Gastrocnemius medialis (tissue), 4 donors: ENCODE measurements around the gene PFKFB4. TPM values are rescaled to one million over a fixed set of nuclear protein-coding genes. Genes with fewer than 3 reads are reported as not detected.
A peak's percentile ranks its signal among the peaks of the same experiment; 100 is the strongest.

ENCODE experiments used
- ATAC-seq, 2 donors: fragments of 150-250 bp; one replicate each; pipeline ENCODE4 v1.9.1; 2016
- DNase-seq, 2 donors: peaks; one replicate each; pipeline ENCODE4 v3.0.0-alpha.2; 2019
- H3K27ac ChIP-seq, 4 donors: fragments of 200-600 bp; sonication (generic); 1 replicate in 1 of 4; 2 replicates in 3 of 4; pipeline ENCODE4 v1.5.1; 2016 to 2018; ENCODE audit warnings: mild to moderate bottlenecking in 2 of 4, moderate library complexity in 1 of 4
- H3K27me3 ChIP-seq, 3 donors: fragments of 200-600 bp; sonication (generic) in 2 of 3; 1 replicate in 1 of 3; 2 replicates in 2 of 3; pipeline versions ENCODE4 v1.5.1 to v1.6.0; 2016 to 2019; ENCODE audit warnings: mild to moderate bottlenecking in 1 of 3, moderate library complexity in 1 of 3
- H3K36me3 ChIP-seq, 2 donors: fragments of 200-600 bp; sonication (generic) in 1 of 2; one replicate each; pipeline ENCODE4 v1.5.1; 2017 to 2018
- H3K4me1 ChIP-seq, 2 donors: fragments of 200-600 bp; sonication (generic) in 1 of 2; one replicate each; pipeline ENCODE4 v1.5.1; 2016 to 2017; ENCODE audit warnings: mild to moderate bottlenecking in 2 of 2
- H3K4me3 ChIP-seq, 4 donors: fragments of 200-600 bp; sonication (generic) in 3 of 4; 1 replicate in 1 of 4; 2 replicates in 3 of 4; pipeline ENCODE4 v1.5.1; 2016 to 2019; ENCODE audit warnings: mild to moderate bottlenecking in 2 of 4
- H3K9me3 ChIP-seq, 3 donors: fragments of 200-600 bp; sonication (generic) in 2 of 3; 1 replicate in 1 of 3; 2 replicates in 2 of 3; pipeline ENCODE4 v1.5.1; 2016 to 2019
- CTCF ChIP-seq, 5 experiments: fragments of 450-650 bp in 3 of 5; fragments of 200-600 bp in 2 of 5; sonication (generic) in 2 of 5; IDR thresholded peaks in 4 of 5; conservative IDR thresholded peaks in 1 of 5; 1 replicate in 4 of 5; 2 replicates in 1 of 5; pipeline ENCODE4 v1.5.1; 2016 to 2019; ENCODE audit warnings: antibody characterized with exemption in 5 of 5, mild to moderate bottlenecking in 3 of 5, moderate library complexity in 3 of 5
- POLR2A ChIP-seq, 2 donors: fragments of 450-650 bp; IDR thresholded peaks; one replicate each; pipeline ENCODE4 v1.6.1; 2017; ENCODE audit warnings: antibody characterized with exemption in 2 of 2, mild to moderate bottlenecking in 2 of 2, moderate library complexity in 2 of 2
- in situ Hi-C, 4 donors: fragments of 200-750 bp; cut with MboI; loops; one replicate each; pipeline versions ENCODE4 v1.15.0 to v1.8.0; 2017; ENCODE audit warnings: low sequenced_read_pairs in 4 of 4
- intact Hi-C: fragments of 100-400 bp; cut with DNase I; formaldehyde crosslinking; loops from one replicate; pipeline ENCODE4 v1.15.1; 2023; ENCODE audit warnings: low total_unique reads
- total RNA-seq, 4 donors: library from RNA; depleted of rRNA; stranded (reverse); fragments of >200 nt; gene quantifications; one replicate each; pipeline versions ENCODE4 v1.1.0 to v1.2.3, GENCODE V29; 2016

The PFKFB4 gene
- total RNA-seq, 4 donors from 2014 or later = 0.87 to 2.6 (median 1.7) TPM

- intact Hi-C loops = no loop called here
- TF ChIP-seq CTCF (IDR thresholded peaks at IDR 0.05 in 4 of 5, conservative IDR thresholded peaks at IDR 0.05 in 1 of 5) (no peak), POLR2A (IDR thresholded peaks at IDR 0.05) (no peak)
- H3K27ac ChIP-seq = no peak overlapping the region
- no peaks in the 10 kb centered on the region for H3K9me3 ChIP-seq
- ATAC-seq (no peak), DNase-seq (no peak)
- no peak overlapping the region for H3K4me3 ChIP-seq
- H3K36me3 ChIP-seq = no peaks in the 10 kb centered on the region
- peaks cover 28 to 29% of the 10 kb centered on the region in 2 donors for H3K4me1 ChIP-seq
- in situ Hi-C loops = no loop called here
- H3K27me3 ChIP-seq = no peaks in the 10 kb centered on the region
Measured at GRCh38 chr3:48505968-48506504, 50.6 kb downstream of the PFKFB4 start.

GRCh38 chr3:48505146-48505545 lies 51.5 kb downstream of the PFKFB4 start:
- Histone ChIP-seq H3K27me3 (no peaks in the 10 kb centered on the region), H3K9me3 (no peaks in the 10 kb centered on the region), H3K4me3 (no peak overlapping the region), H3K27ac (peak overlapping the region; percentile 82 to 85 (median 84)), H3K36me3 (no peaks in the 10 kb centered on the region), H3K4me1 (peaks cover 28 to 29% of the 10 kb centered on the region in 2 donors)
- TF ChIP-seq POLR2A (IDR thresholded peaks at IDR 0.05) (no peak), CTCF (IDR thresholded peaks at IDR 0.05 in 4 of 5, conservative IDR thresholded peaks at IDR 0.05 in 1 of 5) (no peak)
- DNase-seq = no peak
- intact Hi-C loops (no loop called here), in situ Hi-C loops (no loop called here)
- ATAC-seq = no peak

GRCh38 chr3:48504051-48504946 lies 52.3 kb downstream of the PFKFB4 start, which contains the start of gene SHISA5:
SHISA5 (minus strand) TSS chr3:48504174; CDS start chr3:48504094, 80 bp downstream.
- peaks cover 28 to 29% of the 10 kb centered on the region in 2 donors for H3K4me1 ChIP-seq
- intact Hi-C loops (no loop called here), in situ Hi-C loops (no loop called here)
- H3K27me3 ChIP-seq = no peaks in the 10 kb centered on the region
- no peaks in the 10 kb centered on the region for H3K36me3 ChIP-seq
- H3K4me3 ChIP-seq = peak within 1 kb of the TSS; percentile 66 to 77 (median 74)
- ATAC-seq (peak; percentile 58 to 61), DNase-seq (peak; percentile 30 to 55)
- peak in 1 of 5 experiments; percentile 7 for TF ChIP-seq CTCF (IDR thresholded peaks at IDR 0.05 in 4 of 5, conservative IDR thresholded peaks at IDR 0.05 in 1 of 5)
- TF ChIP-seq POLR2A (IDR thresholded peaks at IDR 0.05) = peak in 1 of 2 donors; percentile 49
- H3K27ac ChIP-seq = peak within 1 kb of the TSS; percentile 82 to 85 (median 84)
- H3K9me3 ChIP-seq = no peaks in the 10 kb centered on the region

GRCh38 chr3:48503401-48504050 lies 53.1 kb downstream of the PFKFB4 start:
- no peaks in the 10 kb centered on the region for H3K36me3 ChIP-seq
- peak overlapping the region; percentile 82 to 85 (median 84) for H3K27ac ChIP-seq
- peak overlapping the region; percentile 66 to 77 (median 74) for H3K4me3 ChIP-seq
- DNase-seq (peak in 1 of 2 donors; percentile 36), ATAC-seq (peak in 1 of 2 donors; percentile 21)
- H3K27me3 ChIP-seq = no peaks in the 10 kb centered on the region
- in situ Hi-C loops = no loop called here
- H3K9me3 ChIP-seq = no peaks in the 10 kb centered on the region
- peaks cover 28 to 29% of the 10 kb centered on the region in 2 donors for H3K4me1 ChIP-seq
- intact Hi-C loops = no loop called here
- TF ChIP-seq CTCF (IDR thresholded peaks at IDR 0.05 in 4 of 5, conservative IDR thresholded peaks at IDR 0.05 in 1 of 5) (no peak), POLR2A (IDR thresholded peaks at IDR 0.05) (no peak)
